GM12878 (cell line): Measurements from ENCODE around the gene MMGT1. TPM values are rescaled to one million over a fixed set of nuclear protein-coding genes. Genes with fewer than 3 reads are reported as not detected.

Experiments
- ATAC-seq: fragments of 200-7000 bp; cut with Tn5 transposase; 3 replicates; pipeline ENCODE4 v1.9.1; 2020; ENCODE audit warnings: mild to moderate bottlenecking, moderate library complexity
- BruUV-seq: library from RNA; stranded (reverse); fragments of 400-500 nt; replicated peaks from 2 replicates; lab custom pipeline; 2021; lab: Mats Ljungman, UMichigan
- CTCF ChIA-PET: fragments of 300-600 bp; sonication (Branson Sonifier 250); formaldehyde crosslinking; extraction: SDS; loops from one replicate; lab custom pipeline; 2021; ENCODE audit warnings: inconsistent platforms; lab: Yijun Ruan, JAX
- POLR2A ChIA-PET: fragments of 350-600 bp; formaldehyde crosslinking; extraction: SDS; loops from one replicate; lab custom pipeline; 2021; ENCODE audit warnings: inconsistent platforms; lab: Charles Lee
- RAD21 ChIA-PET: fragments of 300-600 bp; sonication (Branson Sonifier 250); formaldehyde crosslinking; loops from one replicate; lab custom pipeline; 2023; ENCODE audit warnings: antibody characterized with exemption; ENCODE audit not compliant: unreplicated experiment; lab: Charles Lee
- SMC1A ChIA-PET: fragments of 300-600 bp; sonication (Branson Sonifier 250); formaldehyde crosslinking; loops from one replicate; lab custom pipeline; 2023; ENCODE audit not compliant: unreplicated experiment, uncharacterized antibody; lab: Charles Lee
- DNase-seq: peaks from one replicate; pipeline ENCODE4 v3.0.0-alpha.2; 2011; ENCODE audit warnings: low read depth, low spot score
- FAIRE-seq: peaks from 3 replicates; lab custom pipeline; 2011; peaks lifted over from hg19 to GRCh38; lab: Jason Lieb, UNC
- H2AFZ ChIP-seq: 2 replicates; pipeline ENCODE4 v1.6.0; 2011; ENCODE audit warnings: low read depth, low read length, control low read depth; ENCODE audit not compliant: control insufficient read depth
- H3K27ac ChIP-seq: 2 replicates; pipeline ENCODE4 v1.5.1; 2011; ENCODE audit warnings: control low read depth; ENCODE audit not compliant: control insufficient read depth, insufficient read depth
- H3K27me3 ChIP-seq, 2 experiments: replicated peaks in 1 of 2; 2 replicates each; pipeline versions ENCODE4 v1.6.0 to v1.6.1; 2011; ENCODE audit warnings: low read length in 1 of 2; ENCODE audit not compliant: control insufficient read depth in 2 of 2, insufficient read depth in 2 of 2
- H3K36me3 ChIP-seq, 2 experiments: 2 replicates each; pipeline ENCODE4 v1.5.1; 2011; ENCODE audit warnings: low read length in 1 of 2; ENCODE audit not compliant: control insufficient read depth in 2 of 2, insufficient read depth in 2 of 2
- H3K4me1 ChIP-seq: 2 replicates; pipeline ENCODE4 v1.6.1; 2011; ENCODE audit warnings: mild to moderate bottlenecking, low read length, moderate library complexity, mixed read lengths; ENCODE audit not compliant: control insufficient read depth, insufficient read depth
- H3K4me2 ChIP-seq: 2 replicates; pipeline ENCODE4 v1.6.0; 2011; ENCODE audit warnings: control low read depth; ENCODE audit not compliant: control insufficient read depth, insufficient read depth
- H3K4me3 ChIP-seq: fragments of 200-600 bp; sonication (generic); 2 replicates; pipeline ENCODE4 v1.5.1; 2016
- H3K79me2 ChIP-seq: 2 replicates; pipeline ENCODE4 v1.6.0; 2011; ENCODE audit warnings: low read length; ENCODE audit not compliant: control insufficient read depth, insufficient read depth
- H3K9ac ChIP-seq: 2 replicates; pipeline ENCODE4 v1.8.0; 2011; ENCODE audit warnings: low read length, control low read depth, mixed read lengths; ENCODE audit not compliant: control insufficient read depth, insufficient read depth
- H3K9me3 ChIP-seq: replicated peaks from 3 replicates; pipeline ENCODE4 v1.5.1; 2011; ENCODE audit warnings: mild to moderate bottlenecking, low read length; ENCODE audit not compliant: control insufficient read depth, insufficient read depth
- H4K20me1 ChIP-seq: 2 replicates; pipeline ENCODE4 v1.6.0; 2011; ENCODE audit not compliant: control insufficient read depth, insufficient read depth
- BCL11A ChIP-seq: IDR thresholded peaks from 2 replicates; pipeline ENCODE4 v1.6.1; 2011; ENCODE audit warnings: low read depth, low read length
- CBX3 ChIP-seq: fragments of 200-600 bp; sonication (generic); IDR thresholded peaks from 2 replicates; pipeline ENCODE4 v1.6.1; 2016; ENCODE audit warnings: low read depth, borderline replicate concordance
- ETV6 ChIP-seq, 2 experiments: fragments of 450-650 bp in 1 of 2; IDR thresholded peaks in 1 of 2; conservative IDR thresholded peaks in 1 of 2; 2 replicates each; pipeline ENCODE4 v1.6.1; 2014; ENCODE audit warnings: antibody characterized with exemption in 1 of 2, borderline replicate concordance in 1 of 2, low read depth in 1 of 2, mild to moderate bottlenecking in 1 of 2, moderate library complexity in 1 of 2
- HDGF ChIP-seq: fragments of 450-650 bp; IDR thresholded peaks from 2 replicates; pipeline ENCODE4 v1.6.1; 2016; ENCODE audit warnings: antibody characterized with exemption
- IKZF2 ChIP-seq, 2 experiments: fragments of 450-650 bp; IDR thresholded peaks; 2 replicates each; pipeline ENCODE4 v1.6.1; 2017; ENCODE audit warnings: mild to moderate bottlenecking in 2 of 2, moderate library complexity in 2 of 2
- KDM1A ChIP-seq: fragments of 200-600 bp; sonication (generic); IDR thresholded peaks from 2 replicates; pipeline ENCODE4 v1.6.1; 2016; ENCODE audit warnings: borderline replicate concordance
- LARP7 ChIP-seq: fragments of 450-650 bp; IDR thresholded peaks from 2 replicates; pipeline ENCODE4 v1.6.1; 2017; ENCODE audit warnings: mild to moderate bottlenecking
- MEF2B ChIP-seq: fragments of 450-650 bp; IDR thresholded peaks from 2 replicates; pipeline ENCODE4 v1.6.1; 2018; ENCODE audit warnings: mild to moderate bottlenecking, moderate library complexity; ENCODE audit not compliant: partially characterized antibody, poor library complexity, severe bottlenecking
- MTA2 ChIP-seq: fragments of 450-650 bp; IDR thresholded peaks from 2 replicates; pipeline ENCODE4 v1.6.1; 2016; ENCODE audit warnings: low read depth, mild to moderate bottlenecking, moderate library complexity
- NR2C2 ChIP-seq: IDR thresholded peaks from 2 replicates; pipeline ENCODE4 v1.6.1; 2011; ENCODE audit warnings: borderline replicate concordance, low read depth; ENCODE audit not compliant: control insufficient read depth, insufficient read length
- POU2F2 ChIP-seq: IDR thresholded peaks from 3 replicates; pipeline ENCODE4 v1.6.1; 2011; ENCODE audit warnings: low read depth, mild to moderate bottlenecking, low read length, borderline replicate concordance
- RUNX3 ChIP-seq: IDR thresholded peaks from 2 replicates; pipeline ENCODE4 v1.6.1; 2012; ENCODE audit warnings: low read length, inconsistent platforms
- TCF12 ChIP-seq: IDR thresholded peaks from 2 replicates; pipeline ENCODE4 v1.6.1; 2011; ENCODE audit warnings: low read depth, mild to moderate bottlenecking, low read length
- TCF7 ChIP-seq: IDR thresholded peaks from 2 replicates; pipeline ENCODE4 v1.6.1; 2014; ENCODE audit warnings: antibody characterized with exemption, borderline replicate concordance
- YY1 ChIP-seq: IDR thresholded peaks from 2 replicates; pipeline ENCODE4 v1.6.1; 2011; ENCODE audit warnings: low read depth, mild to moderate bottlenecking, low read length
- WGBS: methylation state at CpG from one replicate; pipeline ENCODE4 v1.1.6; 2016; ENCODE audit warnings: low lambda C conversion rate; ENCODE audit not compliant: insufficient replicate concordance, insufficient coverage; ENCODE audit errors: missing lambda C conversion rate; 5-methylcytosine and 5-hydroxymethylcytosine counted together
- in situ Hi-C: fragments of 300-500 bp; cut with MboI; formaldehyde crosslinking; loops from 9 replicates; pipeline ENCODE4 v1.14.3; 2018; ENCODE audit warnings: mixed read lengths
- intact Hi-C: fragments of 100-400 bp; cut with micrococcal nuclease; formaldehyde crosslinking; loops from one replicate; pipeline ENCODE4 v1.14.2; 2022; ENCODE audit not compliant: unreplicated experiment
- polyA plus RNA-seq, 11 experiments: library from polyadenylated mRNA; depleted of rRNA in 4 of 11; unstranded in 6 of 11; stranded (reverse) in 5 of 11; fragments of >200 nt; fragmentation: Nextera tagmentation in 4 of 11; fragmentation: Illumina TruSeq in 1 of 11; extraction: Ambion mirVana in 4 of 11; extraction: Trizol in 1 of 11; gene quantifications; 1 replicate in 1 of 11; 2 replicates in 10 of 11; pipeline versions ENCODE4 v1.2.1 to v1.2.3, GENCODE V29; 2011 to 2016; ENCODE audit warnings: inconsistent platforms in 2 of 11, missing spikeins in 2 of 11, low read depth in 1 of 11
- total RNA-seq, 4 experiments: library from RNA; depleted of rRNA in 3 of 4; stranded (reverse); fragments of >200 nt in 3 of 4; fragmentation: Illumina TruSeq in 1 of 4; extraction: Trizol in 1 of 4; gene quantifications; 2 replicates each; pipeline versions ENCODE4 v1.2.1 to v1.2.3, GENCODE V29; 2013 to 2021
- TF ChIP-seq, protein P1 (sequence below): IDR thresholded peaks from 2 replicates; pipeline ENCODE4 v1.6.1; 2011; ENCODE audit warnings: mild to moderate bottlenecking, low read depth, low read length, moderate library complexity; ENCODE audit not compliant: insufficient replicate concordance

The MMGT1 gene
- total and polyA plus RNA-seq, 10 of the 15 experiments (the other 5 are each of a cell fraction or from before 2014, with no cell fraction given): 8.8 to 19.2 (median 13.7) TPM

- Histone ChIP-seq H3K36me3 (no peaks in the 10 kb centered on the region), H4K20me1 (no peaks in the 10 kb centered on the region), H3K4me1 (no peaks in the 10 kb centered on the region; the same call in 1 of the 2 replicates), H3K9ac (no peak overlapping the region), H3K9me3 (no peaks in the 10 kb centered on the region), H3K4me3 (no peak overlapping the region), H3K4me2 (no peak overlapping the region), H3K79me2 (no peaks in the 10 kb centered on the region), H3K27me3 (no peaks in the 10 kb centered on the region), H2AFZ (no peak overlapping the region), H3K27ac (no peak overlapping the region; the same call in 1 of the 2 replicates)
- ATAC-seq: peak; percentile 87
- TF ChIP-seq ETV6 (conservative IDR thresholded peaks at IDR 0.05 in 1 of 2, IDR thresholded peaks at IDR 0.05 in 1 of 2; ENCODE audit: borderline replicate concordance in 1 of 2, low read depth in 1 of 2) (peak in 1 of 2 experiments; percentile 51; a peak in 1 of 4 replicates), IKZF2 (IDR thresholded peaks at IDR 0.05) (peak in 1 of 2 experiments; percentile 7; a peak in 1 of 4 replicates), YY1 (peak; percentile 40; the same call in 1 of the 2 replicates), LARP7 (no peak)
- ChIA-PET CTCF (interaction anchor here (0.6 to 1.1 kb wide), 2 partner anchors 9 to 16 kb away, joined by 3 read pairs; no protein-coding TSS in a partner anchor), RAD21 (interaction anchor here (0.5 to 0.9 kb wide), 2 partner anchors 43 to 141 kb away, joined by 3 read pairs; no protein-coding TSS in a partner anchor), SMC1A (no interaction called here), POLR2A (no interaction called here)
- BruUV-seq: no TSS peak
- WGBS: 0% methylated on average over 1 of the region's 1 CpG
- DNase-seq: no peak
- intact Hi-C loops (loop anchor here (2.0 to 10.0 kb wide), 2 partner anchors 37 to 553 kb away; partner anchors contain the start of gene SLC9A6), in situ Hi-C loops (no loop called here)
- FAIRE-seq: no peak
Observed at GRCh38 chrX:136021903-136022302, 48.1 kb upstream of the MMGT1 start.

- BruUV-seq: no TSS peak
- TF ChIP-seq MTA2 (peak; percentile 69), NR2C2 (no peak), POU2F2 (no peak), KDM1A (no peak), BCL11A (0 out of 2 replicates have a peak, but pooled peaks have one; percentile 36), HDGF (no peak), CBX3 (no peak), MEF2B (peak; percentile 83), RUNX3 (peak; percentile 9; the same call in 1 of the 2 replicates), TCF7 (no peak), TCF12 (no peak), IKZF2 (IDR thresholded peaks at IDR 0.05) (peak in 1 of 2 experiments; percentile 10; a peak in 1 of 4 replicates)
- TF ChIP-seq, protein P1, sequence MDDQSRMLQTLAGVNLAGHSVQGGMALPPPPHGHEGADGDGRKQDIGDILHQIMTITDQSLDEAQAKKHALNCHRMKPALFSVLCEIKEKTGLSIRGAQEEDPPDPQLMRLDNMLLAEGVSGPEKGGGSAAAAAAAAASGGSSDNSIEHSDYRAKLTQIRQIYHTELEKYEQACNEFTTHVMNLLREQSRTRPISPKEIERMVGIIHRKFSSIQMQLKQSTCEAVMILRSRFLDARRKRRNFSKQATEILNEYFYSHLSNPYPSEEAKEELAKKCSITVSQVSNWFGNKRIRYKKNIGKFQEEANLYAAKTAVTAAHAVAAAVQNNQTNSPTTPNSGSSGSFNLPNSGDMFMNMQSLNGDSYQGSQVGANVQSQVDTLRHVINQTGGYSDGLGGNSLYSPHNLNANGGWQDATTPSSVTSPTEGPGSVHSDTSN: no peak
Observed at GRCh38 chrX:136021160-136021559, 47.4 kb upstream of the MMGT1 start.

More at GRCh38 chrX:136021160-136021559, 47.4 kb upstream of the MMGT1 start:
- intact Hi-C loops (loop anchor here (2.0 to 10.0 kb wide), 2 partner anchors 36 to 554 kb away; partner anchors contain the start of gene SLC9A6), in situ Hi-C loops (no loop called here)
- H3K4me1 ChIP-seq: no peaks in the 10 kb centered on the region; the same call in 1 of the 2 replicates
- H2AFZ ChIP-seq: no peak overlapping the region
- no peak overlapping the region for H3K4me3 ChIP-seq
- POLR2A ChIA-PET: no interaction called here
- peak; percentile 90 for ATAC-seq
- FAIRE-seq: peak; percentile 35
- peak; percentile 35 for DNase-seq
- no peaks in the 10 kb centered on the region for H3K79me2 ChIP-seq
- no peak overlapping the region for H3K9ac ChIP-seq
- H4K20me1 ChIP-seq: no peaks in the 10 kb centered on the region
- no peaks in the 10 kb centered on the region for H3K27me3 ChIP-seq
- SMC1A ChIA-PET: no interaction called here
- no peak overlapping the region for H3K4me2 ChIP-seq
- H3K27ac ChIP-seq: no peak overlapping the region; the same call in 1 of the 2 replicates
- CTCF ChIA-PET: interaction anchor here (0.5 kb wide), 1 partner anchor 924 kb away, joined by 3 read pairs; no protein-coding TSS in a partner anchor
- RAD21 ChIA-PET: interaction anchor here (0.5 to 0.9 kb wide), 2 partner anchors 42 to 141 kb away, joined by 3 read pairs; no protein-coding TSS in a partner anchor
- no peaks in the 10 kb centered on the region for H3K36me3 ChIP-seq
- H3K9me3 ChIP-seq: no peaks in the 10 kb centered on the region
- WGBS: 85% methylated on average over 1 of the region's 1 CpG
